Neural crest cell (in vitro differentiated cells): Measurements from ENCODE around the gene HM13. TPM values are rescaled to one million over a fixed set of nuclear protein-coding genes. Genes with fewer than 3 reads are reported as not detected.

Experiments used
- DNase-seq: peaks from one replicate; pipeline ENCODE4 v3.0.0; 2021; ENCODE audit warnings: low read depth, mixed read lengths, low spot score
- H3K27ac Mint-ChIP-seq: one replicate; pipeline ENCODE4 v1.8.0; 2021; ENCODE audit warnings: mild to moderate bottlenecking, mixed read lengths; ENCODE audit not compliant: unreplicated experiment
- H3K27me3 Mint-ChIP-seq: 2 replicates; pipeline ENCODE4 v1.8.0; 2021; ENCODE audit warnings: low read depth, mild to moderate bottlenecking, mixed read lengths
- H3K36me3 Mint-ChIP-seq: 2 replicates; pipeline ENCODE4 v1.8.0; 2021; ENCODE audit warnings: low read depth, mild to moderate bottlenecking, mixed read lengths
- H3K4me1 Mint-ChIP-seq: 2 replicates; pipeline ENCODE4 v1.8.0; 2021; ENCODE audit warnings: mixed read lengths
- H3K4me3 Mint-ChIP-seq: one replicate; pipeline ENCODE4 v1.8.0; 2021; ENCODE audit warnings: mild to moderate bottlenecking, mixed read lengths
- H3K9me3 Mint-ChIP-seq: 2 replicates; pipeline ENCODE4 v1.8.0; 2021; ENCODE audit warnings: mixed read lengths
- total RNA-seq: library from RNA; stranded (reverse); gene quantifications from 2 replicates; pipeline ENCODE4 v1.2.1, GENCODE V29; 2021
- TF ChIP-seq, protein P1 (sequence below): fragments of 200-600 bp; sonication (generic); conservative IDR thresholded peaks from 2 replicates; pipeline ENCODE4 v1.5.0; 2021; ENCODE audit warnings: antibody characterized with exemption, mild to moderate bottlenecking

The HM13 gene
- total RNA-seq, 1 donor from 2014 or later, result 179 TPM

DNA sequence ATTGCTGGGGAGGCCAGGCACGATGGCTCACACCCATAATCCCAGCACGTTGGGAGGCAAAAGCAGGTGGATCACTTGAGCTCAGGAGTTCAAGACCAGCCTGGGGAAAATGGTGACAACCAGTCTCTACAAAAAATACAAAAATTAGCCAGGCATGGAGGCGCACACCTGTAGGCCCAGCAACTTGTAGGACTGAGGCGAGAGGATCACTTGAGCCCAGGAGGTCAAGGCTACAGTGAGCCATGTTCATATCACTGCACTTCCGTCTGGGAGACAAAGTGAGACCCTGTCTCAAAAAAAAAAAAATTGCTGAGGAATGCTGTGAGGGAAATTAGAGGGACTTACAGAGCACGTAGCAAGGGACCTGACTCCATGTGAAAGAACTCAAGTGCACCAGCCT lies 50.0 kb downstream of the HM13 start:
- H3K9me3 Mint-ChIP-seq, result no peaks in the 10 kb centered on the region
- H3K4me1 Mint-ChIP-seq, result peaks cover 18% of the 10 kb centered on the region
- no peak for DNase-seq
- H3K36me3 Mint-ChIP-seq, result peaks cover 10% of the 10 kb centered on the region
- H3K27me3 Mint-ChIP-seq, result peaks cover 3% of the 10 kb centered on the region
- TF ChIP-seq, protein P1, sequence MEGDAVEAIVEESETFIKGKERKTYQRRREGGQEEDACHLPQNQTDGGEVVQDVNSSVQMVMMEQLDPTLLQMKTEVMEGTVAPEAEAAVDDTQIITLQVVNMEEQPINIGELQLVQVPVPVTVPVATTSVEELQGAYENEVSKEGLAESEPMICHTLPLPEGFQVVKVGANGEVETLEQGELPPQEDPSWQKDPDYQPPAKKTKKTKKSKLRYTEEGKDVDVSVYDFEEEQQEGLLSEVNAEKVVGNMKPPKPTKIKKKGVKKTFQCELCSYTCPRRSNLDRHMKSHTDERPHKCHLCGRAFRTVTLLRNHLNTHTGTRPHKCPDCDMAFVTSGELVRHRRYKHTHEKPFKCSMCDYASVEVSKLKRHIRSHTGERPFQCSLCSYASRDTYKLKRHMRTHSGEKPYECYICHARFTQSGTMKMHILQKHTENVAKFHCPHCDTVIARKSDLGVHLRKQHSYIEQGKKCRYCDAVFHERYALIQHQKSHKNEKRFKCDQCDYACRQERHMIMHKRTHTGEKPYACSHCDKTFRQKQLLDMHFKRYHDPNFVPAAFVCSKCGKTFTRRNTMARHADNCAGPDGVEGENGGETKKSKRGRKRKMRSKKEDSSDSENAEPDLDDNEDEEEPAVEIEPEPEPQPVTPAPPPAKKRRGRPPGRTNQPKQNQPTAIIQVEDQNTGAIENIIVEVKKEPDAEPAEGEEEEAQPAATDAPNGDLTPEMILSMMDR, result no peak
- H3K4me3 Mint-ChIP-seq, result no peak overlapping the region
- no peak overlapping the region for H3K27ac Mint-ChIP-seq

DNA sequence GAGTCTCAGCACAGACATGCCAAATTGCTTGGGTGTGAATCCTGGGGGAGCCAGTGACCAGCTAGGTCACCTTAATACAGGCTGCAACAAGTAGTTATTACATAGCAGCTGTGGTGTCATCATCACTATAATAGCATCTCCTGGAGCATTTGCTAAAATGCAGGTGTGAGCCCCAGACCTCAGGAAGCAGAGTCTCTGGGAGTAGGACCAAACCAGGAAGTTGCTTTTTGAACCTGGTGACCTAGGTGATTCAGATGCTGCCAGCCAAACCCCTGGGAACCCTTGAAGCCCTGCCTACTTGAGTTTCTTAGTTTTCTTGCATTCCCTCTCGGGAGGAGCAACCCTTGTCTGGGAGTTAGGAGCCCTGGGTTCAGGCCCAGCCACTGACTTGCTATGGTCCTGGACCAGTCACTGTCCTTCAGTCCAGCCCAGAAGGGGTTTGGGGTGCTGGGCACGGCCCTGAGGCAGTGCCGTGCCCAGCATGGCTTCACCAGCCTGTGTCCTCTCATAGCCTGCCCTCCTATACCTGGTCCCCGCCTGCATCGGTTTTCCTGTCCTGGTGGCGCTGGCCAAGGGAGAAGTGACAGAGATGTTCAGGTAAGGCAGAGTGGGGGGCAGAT lies 51.6 kb downstream of the HM13 start:
- TF ChIP-seq, protein P1, result no peak
- H3K27ac Mint-ChIP-seq, result peak overlapping the region; percentile 27
- no peaks in the 10 kb centered on the region for H3K9me3 Mint-ChIP-seq
- peaks cover 8% of the 10 kb centered on the region for H3K36me3 Mint-ChIP-seq
- peaks cover 18% of the 10 kb centered on the region for H3K4me1 Mint-ChIP-seq
- H3K4me3 Mint-ChIP-seq, result no peak overlapping the region
- no peak for DNase-seq
- H3K27me3 Mint-ChIP-seq, result peaks cover 8% of the 10 kb centered on the region

DNA sequence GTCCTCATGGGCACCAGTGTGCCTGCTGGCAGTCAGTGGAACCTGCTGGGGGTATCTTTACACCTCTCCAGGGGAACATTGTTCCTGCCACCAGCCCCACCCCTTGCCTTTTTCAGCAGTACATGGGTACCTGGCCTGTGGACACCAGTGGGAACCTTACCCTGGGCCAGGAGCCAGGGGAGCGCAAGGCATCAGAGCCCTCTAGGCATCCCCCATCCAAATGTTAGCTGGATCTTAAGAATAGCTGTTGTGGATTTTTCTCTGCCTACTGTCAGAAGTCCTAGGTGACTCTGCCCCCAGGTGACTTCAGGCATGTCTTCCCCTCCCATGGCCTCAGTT lies 52.0 kb downstream of the HM13 start:
- H3K4me1 Mint-ChIP-seq, result peaks cover 20% of the 10 kb centered on the region
- peaks cover 8% of the 10 kb centered on the region for H3K27me3 Mint-ChIP-seq
- DNase-seq, result no peak
- TF ChIP-seq, protein P1, result no peak
- H3K4me3 Mint-ChIP-seq, result no peak overlapping the region
- no peak overlapping the region for H3K27ac Mint-ChIP-seq
- H3K36me3 Mint-ChIP-seq, result peaks cover 8% of the 10 kb centered on the region
- no peaks in the 10 kb centered on the region for H3K9me3 Mint-ChIP-seq

DNA sequence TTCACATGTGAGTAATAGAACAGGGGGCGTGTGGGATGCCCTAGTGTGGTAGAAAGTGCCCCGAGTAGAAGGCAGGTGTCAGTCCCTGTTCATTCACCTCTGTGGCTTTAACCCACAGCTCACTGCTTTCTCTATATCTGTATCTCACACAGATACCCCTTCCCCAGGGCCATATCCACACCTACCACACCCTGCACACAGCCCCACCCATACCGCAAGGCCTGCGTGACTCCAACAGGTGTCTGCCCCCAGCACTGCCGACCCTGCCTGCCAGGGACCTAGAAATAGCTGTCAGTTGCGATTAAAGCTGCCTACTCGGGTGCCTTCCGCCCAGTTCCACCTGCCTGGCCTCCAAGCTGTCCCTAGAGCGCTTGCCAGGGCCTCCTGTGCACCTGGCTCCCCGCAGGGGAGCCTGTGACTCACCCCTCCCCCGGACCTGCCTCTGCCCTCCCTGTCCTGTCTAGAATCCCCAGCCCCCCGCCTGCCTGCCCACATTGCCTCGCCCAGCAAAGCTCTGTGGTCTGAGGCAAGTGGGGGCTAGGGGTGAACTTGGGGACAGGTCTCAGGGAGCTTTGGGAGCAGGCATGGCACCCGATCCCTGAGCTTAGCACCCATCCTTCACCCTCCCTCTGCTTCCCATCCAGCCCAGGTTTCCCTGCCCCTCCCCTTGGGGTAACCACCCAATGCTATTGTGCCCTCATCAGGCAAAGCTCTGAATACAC lies 52.6 kb downstream of the HM13 start:
- DNase-seq, result no peak
- TF ChIP-seq, protein P1, result no peak
- Mint-ChIP-seq H3K27ac (peak overlapping the region; percentile 20), H3K36me3 (peaks cover 8% of the 10 kb centered on the region), H3K27me3 (peaks cover 8% of the 10 kb centered on the region), H3K4me3 (no peak overlapping the region), H3K9me3 (no peaks in the 10 kb centered on the region), H3K4me1 (peaks cover 23% of the 10 kb centered on the region)

DNA sequence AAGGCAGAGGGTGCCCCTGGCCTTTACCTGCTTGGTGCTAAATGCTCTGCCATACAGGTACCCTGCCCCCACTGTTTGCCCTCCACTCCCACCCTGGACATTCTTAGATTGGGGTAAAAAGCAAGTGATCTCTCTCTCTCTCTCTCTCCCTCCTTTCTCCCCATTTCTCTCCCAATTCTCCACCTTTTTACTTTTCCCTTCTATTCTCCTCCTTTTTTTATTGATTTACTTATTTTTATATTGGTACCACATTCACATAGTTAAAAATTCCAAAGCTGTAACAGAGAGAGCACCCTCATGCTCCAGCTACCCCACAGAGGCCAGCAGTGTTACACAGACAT lies 53.1 kb downstream of the HM13 start:
- Mint-ChIP-seq H3K9me3 (no peaks in the 10 kb centered on the region), H3K27me3 (peaks cover 13% of the 10 kb centered on the region), H3K36me3 (peaks cover 8% of the 10 kb centered on the region), H3K4me1 (peaks cover 28% of the 10 kb centered on the region), H3K4me3 (no peak overlapping the region), H3K27ac (peak overlapping the region; percentile 20)
- DNase-seq, result no peak
- TF ChIP-seq, protein P1, result no peak
